MM.1S (cell line): ENCODE measurements around the gene SLC29A1.
A peak's percentile ranks its signal among the peaks of the same experiment; 100 is the strongest.

Source experiments
- DNase-seq: peaks from one replicate; pipeline ENCODE4 v3.0.0-alpha.2; 2015
- H2AFZ ChIP-seq: fragments of 300-600 bp; sonication (generic); 2 replicates; pipeline ENCODE4 v1.6.0; 2016; ENCODE audit warnings: antibody characterized with exemption, low read length
- H3F3A ChIP-seq: fragments of 300-600 bp; sonication (generic); 2 replicates; pipeline ENCODE4 v1.6.1; 2016; ENCODE audit warnings: mild to moderate bottlenecking, antibody characterized with exemption, low read length, moderate library complexity, mixed read lengths; ENCODE audit not compliant: insufficient read depth
- H3K27ac ChIP-seq: fragments of 300-600 bp; sonication (generic); 2 replicates; pipeline ENCODE4 v1.5.1; 2016; ENCODE audit warnings: mild to moderate bottlenecking, low read length
- H3K27me3 ChIP-seq: fragments of 300-600 bp; sonication (generic); replicated peaks from 2 replicates; pipeline ENCODE4 v1.6.0; 2016; ENCODE audit warnings: low read length; ENCODE audit not compliant: insufficient read depth
- H3K36me3 ChIP-seq: fragments of 300-600 bp; sonication (generic); replicated peaks from 2 replicates; pipeline ENCODE4 v1.6.1; 2016; ENCODE audit warnings: mild to moderate bottlenecking, low read length, mixed read lengths; ENCODE audit not compliant: insufficient read depth
- H3K4me1 ChIP-seq: fragments of 300-600 bp; sonication (generic); 2 replicates; pipeline ENCODE4 v1.6.1; 2016; ENCODE audit warnings: low read length, mixed read lengths
- H3K4me2 ChIP-seq: fragments of 300-600 bp; sonication (generic); 2 replicates; pipeline ENCODE4 v1.6.0; 2016; ENCODE audit warnings: low read depth, low read length
- H3K4me3 ChIP-seq: fragments of 300-600 bp; sonication (generic); 2 replicates; pipeline ENCODE4 v1.5.1; 2016; ENCODE audit warnings: low read length, mixed read lengths
- H3K79me2 ChIP-seq: fragments of 300-600 bp; sonication (generic); 2 replicates; pipeline ENCODE4 v1.6.1; 2016; ENCODE audit warnings: mixed run types, low read length, mixed read lengths
- H3K9ac ChIP-seq: fragments of 300-600 bp; sonication (generic); 2 replicates; pipeline ENCODE4 v1.6.1; 2016; ENCODE audit warnings: low read length, mixed read lengths
- H3K9me2 ChIP-seq: fragments of 300-600 bp; sonication (generic); replicated peaks from 2 replicates; pipeline ENCODE4 v1.6.1; 2016; ENCODE audit warnings: mild to moderate bottlenecking, low read length, mixed read lengths; ENCODE audit not compliant: insufficient read depth
- H3K9me3 ChIP-seq: fragments of 300-600 bp; sonication (generic); replicated peaks from 2 replicates; pipeline ENCODE4 v1.6.1; 2016; ENCODE audit warnings: mild to moderate bottlenecking, low read length, mixed read lengths; ENCODE audit not compliant: insufficient read depth
- H4K20me1 ChIP-seq: fragments of 300-600 bp; sonication (generic); 2 replicates; pipeline ENCODE4 v1.6.1; 2016; ENCODE audit warnings: mild to moderate bottlenecking, low read length, moderate library complexity, mixed read lengths; ENCODE audit not compliant: insufficient read depth
- EZH2 ChIP-seq: fragments of 300-600 bp; sonication (generic); optimal IDR thresholded peaks from 2 replicates; pipeline ENCODE3; 2017; ENCODE audit warnings: low read depth, mild to moderate bottlenecking, antibody characterized with exemption, low read length, mixed read lengths
- EZH2phosphoT487 ChIP-seq: fragments of 300-600 bp; sonication (generic); IDR thresholded peaks from 2 replicates; pipeline ENCODE4 v1.6.1; 2018; ENCODE audit warnings: antibody characterized with exemption, low read length
- TF ChIP-seq, protein P1 (sequence below): fragments of 300-600 bp; sonication (generic); IDR thresholded peaks from 2 replicates; pipeline ENCODE4 v1.5.1; 2016; ENCODE audit warnings: antibody characterized with exemption, low read length, mixed read lengths

SLC29A1 gene

DNA sequence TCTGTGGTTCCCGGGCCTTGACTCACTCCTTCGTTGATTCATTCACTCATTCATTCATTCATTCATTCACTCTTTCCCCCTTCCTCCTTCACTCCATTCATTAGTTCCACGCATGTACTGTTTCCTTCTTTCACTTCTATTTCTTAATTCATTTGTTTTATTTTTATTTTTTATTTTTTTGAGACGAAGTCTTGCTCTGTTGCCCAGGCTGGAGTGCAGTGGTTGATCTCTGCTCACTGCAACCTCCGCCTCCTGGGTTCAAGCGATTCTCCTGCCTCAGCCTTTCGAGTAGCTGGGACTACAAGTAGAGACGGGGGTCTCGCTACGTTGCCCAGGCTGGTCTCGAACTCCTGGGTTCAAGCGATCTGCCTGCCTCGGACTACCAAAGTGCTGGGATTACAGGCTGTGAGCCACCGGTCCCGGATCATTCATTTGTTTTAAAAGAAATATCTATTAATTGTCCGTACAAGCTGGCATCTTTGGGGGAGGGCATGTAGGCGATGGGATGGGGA lies 42.4 kb downstream of the SLC29A1 start:
- peak overlapping the region; percentile 95; the same call in 1 of the 2 replicates for H3K4me3 ChIP-seq
- peak overlapping the region; percentile 44 for H2AFZ ChIP-seq
- no peaks in the 10 kb centered on the region for H3K9me2 ChIP-seq
- H4K20me1 ChIP-seq, result no peaks in the 10 kb centered on the region
- H3K4me2 ChIP-seq, result peak overlapping the region; percentile 92
- H3K27ac ChIP-seq, result peak overlapping the region; percentile 91; the same call in 1 of the 2 replicates
- peaks cover 35% of the 10 kb centered on the region for H3K4me1 ChIP-seq
- no peaks in the 10 kb centered on the region for H3K36me3 ChIP-seq
- H3K9me3 ChIP-seq, result no peaks in the 10 kb centered on the region
- no peak for TF ChIP-seq EZH2
- TF ChIP-seq, protein P1, sequence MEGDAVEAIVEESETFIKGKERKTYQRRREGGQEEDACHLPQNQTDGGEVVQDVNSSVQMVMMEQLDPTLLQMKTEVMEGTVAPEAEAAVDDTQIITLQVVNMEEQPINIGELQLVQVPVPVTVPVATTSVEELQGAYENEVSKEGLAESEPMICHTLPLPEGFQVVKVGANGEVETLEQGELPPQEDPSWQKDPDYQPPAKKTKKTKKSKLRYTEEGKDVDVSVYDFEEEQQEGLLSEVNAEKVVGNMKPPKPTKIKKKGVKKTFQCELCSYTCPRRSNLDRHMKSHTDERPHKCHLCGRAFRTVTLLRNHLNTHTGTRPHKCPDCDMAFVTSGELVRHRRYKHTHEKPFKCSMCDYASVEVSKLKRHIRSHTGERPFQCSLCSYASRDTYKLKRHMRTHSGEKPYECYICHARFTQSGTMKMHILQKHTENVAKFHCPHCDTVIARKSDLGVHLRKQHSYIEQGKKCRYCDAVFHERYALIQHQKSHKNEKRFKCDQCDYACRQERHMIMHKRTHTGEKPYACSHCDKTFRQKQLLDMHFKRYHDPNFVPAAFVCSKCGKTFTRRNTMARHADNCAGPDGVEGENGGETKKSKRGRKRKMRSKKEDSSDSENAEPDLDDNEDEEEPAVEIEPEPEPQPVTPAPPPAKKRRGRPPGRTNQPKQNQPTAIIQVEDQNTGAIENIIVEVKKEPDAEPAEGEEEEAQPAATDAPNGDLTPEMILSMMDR, result no peak
- TF ChIP-seq EZH2phosphoT487, result no peak
- H3F3A ChIP-seq, result peaks cover 39% of the 10 kb centered on the region
- peaks cover 44% of the 10 kb centered on the region for H3K79me2 ChIP-seq
- peaks cover 19% of the 10 kb centered on the region for H3K27me3 ChIP-seq
- DNase-seq, result no peak
- H3K9ac ChIP-seq, result no peak overlapping the region; the same call in 1 of the 2 replicates

DNA sequence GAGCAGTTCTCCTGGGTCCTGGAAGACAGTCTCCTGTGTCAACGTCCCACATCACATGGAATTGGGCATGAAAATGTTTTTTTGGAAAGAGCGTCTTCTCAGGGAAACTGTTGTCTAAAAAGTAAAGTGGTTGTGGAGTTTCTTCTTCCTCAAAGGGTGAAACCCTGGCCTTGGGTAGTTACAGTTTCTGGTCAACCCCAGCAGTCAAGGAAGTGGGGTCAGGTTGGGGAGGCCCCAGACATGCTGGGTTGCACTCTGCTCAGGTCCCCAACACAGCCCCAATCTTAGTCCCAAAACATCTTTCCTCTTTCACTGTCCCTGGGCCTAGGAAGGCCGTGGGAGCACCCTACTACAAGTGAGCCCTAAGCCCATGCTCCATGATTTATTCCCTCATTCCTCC lies 43.0 kb downstream of the SLC29A1 start:
- no peak for DNase-seq
- Histone ChIP-seq H3K27me3 (peaks cover 23% of the 10 kb centered on the region), H3K4me3 (no peak overlapping the region), H4K20me1 (no peaks in the 10 kb centered on the region), H3K9ac (no peak overlapping the region), H3K9me3 (no peaks in the 10 kb centered on the region), H3K27ac (peak overlapping the region; percentile 43; the same call in 1 of the 2 replicates), H3K9me2 (no peaks in the 10 kb centered on the region), H2AFZ (peak overlapping the region; percentile 44; the same call in 1 of the 2 replicates), H3K36me3 (no peaks in the 10 kb centered on the region), H3K79me2 (peaks cover 38% of the 10 kb centered on the region), H3F3A (peaks cover 39% of the 10 kb centered on the region), H3K4me2 (peak overlapping the region; percentile 92), H3K4me1 (peaks cover 33% of the 10 kb centered on the region)
- TF ChIP-seq EZH2 (no peak), EZH2phosphoT487 (no peak)
- TF ChIP-seq, protein P1, result no peak

DNA sequence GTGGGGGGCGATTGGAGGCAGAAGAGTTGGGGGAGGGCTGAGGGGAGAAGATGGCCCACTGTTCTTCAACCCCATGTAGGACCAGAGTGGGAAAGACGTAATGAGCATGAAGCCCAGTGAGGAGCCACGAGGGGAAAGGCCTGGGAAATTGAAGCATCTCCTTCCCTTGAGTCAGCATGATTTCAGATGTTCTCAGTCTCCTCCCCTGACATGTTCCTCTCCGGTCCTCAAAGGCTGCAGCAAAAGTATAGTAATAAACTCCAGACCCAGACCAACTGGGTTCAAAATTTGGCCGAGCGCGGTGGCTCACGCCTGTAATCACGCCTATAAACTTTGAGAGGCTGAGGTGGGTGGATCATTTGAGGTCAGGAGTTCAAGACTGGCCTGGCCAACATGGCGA lies 43.9 kb downstream of the SLC29A1 start:
- Histone ChIP-seq H2AFZ (no peak overlapping the region), H4K20me1 (no peaks in the 10 kb centered on the region), H3K79me2 (peaks cover 29% of the 10 kb centered on the region), H3K4me1 (peaks cover 24% of the 10 kb centered on the region), H3K9me3 (no peaks in the 10 kb centered on the region), H3K27ac (no peak overlapping the region), H3K9me2 (no peaks in the 10 kb centered on the region), H3K4me2 (no peak overlapping the region), H3K9ac (no peak overlapping the region), H3K27me3 (peaks cover 32% of the 10 kb centered on the region), H3K36me3 (no peaks in the 10 kb centered on the region), H3F3A (peaks cover 39% of the 10 kb centered on the region), H3K4me3 (no peak overlapping the region)
- DNase-seq, result no peak
- TF ChIP-seq, protein P1, result no peak
- TF ChIP-seq EZH2, result no peak
- TF ChIP-seq EZH2phosphoT487, result no peak
